ENCODE measurements around the gene ZNF423. TPM values are rescaled to one million over a fixed set of nuclear protein-coding genes. Genes with fewer than 3 reads are reported as not detected.

Gene ZNF423
- total and polyA plus RNA-seq, 2 experiments from 2014 or later = 14.9 to 41.8 TPM

DNA sequence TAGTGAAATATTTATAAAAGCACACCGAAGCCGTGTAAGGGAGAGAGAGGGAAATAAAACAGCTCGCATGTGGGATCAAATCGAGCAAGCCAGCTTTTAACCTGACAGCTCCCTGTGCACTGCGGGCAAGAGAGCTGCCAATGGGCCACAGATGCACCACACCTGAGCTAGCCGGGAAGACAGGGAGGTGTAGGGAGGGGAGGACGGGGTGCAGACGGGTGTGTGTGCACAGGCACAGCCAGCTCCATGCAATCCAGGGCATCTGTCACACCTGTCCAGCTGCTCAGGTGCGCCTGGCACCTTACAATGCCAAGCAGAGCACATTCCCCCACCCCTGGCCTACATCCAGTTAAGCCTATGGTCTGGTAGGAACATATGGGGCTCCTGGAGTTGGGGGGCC lies 412.3 kb downstream of the ZNF423 start:
- Histone ChIP-seq H3K36me3 (ENCODE audit: insufficient read depth) (no peaks in the 10 kb centered on the region), H3K4me1 (ENCODE audit: insufficient read depth) (peaks cover 24% of the 10 kb centered on the region), H3K27ac (ENCODE audit: low read depth) (no peak overlapping the region), H4K20me1 (replicated peaks; ENCODE audit: insufficient read depth) (no peaks in the 10 kb centered on the region), H3K4me2 (0 out of 2 replicates have a peak overlapping the region, but pooled peaks have one; percentile 56), H3K27me3 (ENCODE audit: insufficient read depth) (no peaks in the 10 kb centered on the region), H3K4me3 (no peak overlapping the region), H2AFZ (peak overlapping the region; percentile 96; the same call in 1 of the 2 replicates), H3K79me2 (replicated peaks; ENCODE audit: insufficient read depth) (no peaks in the 10 kb centered on the region), H3F3A (replicated peaks; ENCODE audit: low read depth) (no peaks in the 10 kb centered on the region), H3K9me2 (ENCODE audit: insufficient read depth) (no peaks in the 10 kb centered on the region)
- no peak overlapping the region for H3K27ac Mint-ChIP-seq
- no peak overlapping the region for H3K4me3 Mint-ChIP-seq
- H3K9me3 Mint-ChIP-seq = no peaks in the 10 kb centered on the region
- H3K36me3 Mint-ChIP-seq (ENCODE audit: low read depth) = no peaks in the 10 kb centered on the region
- peaks cover 54% of the 10 kb centered on the region for H3K4me1 Mint-ChIP-seq
- ATAC-seq = no peak
- peaks cover 12% of the 10 kb centered on the region for H3K27me3 Mint-ChIP-seq (ENCODE audit: insufficient read depth, low read depth, poor library complexity)
- no peak for DNase-seq (ENCODE audit: low spot score)
- TF ChIP-seq, protein P1, sequence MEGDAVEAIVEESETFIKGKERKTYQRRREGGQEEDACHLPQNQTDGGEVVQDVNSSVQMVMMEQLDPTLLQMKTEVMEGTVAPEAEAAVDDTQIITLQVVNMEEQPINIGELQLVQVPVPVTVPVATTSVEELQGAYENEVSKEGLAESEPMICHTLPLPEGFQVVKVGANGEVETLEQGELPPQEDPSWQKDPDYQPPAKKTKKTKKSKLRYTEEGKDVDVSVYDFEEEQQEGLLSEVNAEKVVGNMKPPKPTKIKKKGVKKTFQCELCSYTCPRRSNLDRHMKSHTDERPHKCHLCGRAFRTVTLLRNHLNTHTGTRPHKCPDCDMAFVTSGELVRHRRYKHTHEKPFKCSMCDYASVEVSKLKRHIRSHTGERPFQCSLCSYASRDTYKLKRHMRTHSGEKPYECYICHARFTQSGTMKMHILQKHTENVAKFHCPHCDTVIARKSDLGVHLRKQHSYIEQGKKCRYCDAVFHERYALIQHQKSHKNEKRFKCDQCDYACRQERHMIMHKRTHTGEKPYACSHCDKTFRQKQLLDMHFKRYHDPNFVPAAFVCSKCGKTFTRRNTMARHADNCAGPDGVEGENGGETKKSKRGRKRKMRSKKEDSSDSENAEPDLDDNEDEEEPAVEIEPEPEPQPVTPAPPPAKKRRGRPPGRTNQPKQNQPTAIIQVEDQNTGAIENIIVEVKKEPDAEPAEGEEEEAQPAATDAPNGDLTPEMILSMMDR (conservative IDR thresholded peaks at IDR 0.05; ENCODE audit: low read depth in 2 of 2) = no peak
- TF ChIP-seq JUNB (IDR thresholded peaks at IDR 0.05; ENCODE audit: unreplicated experiment) (no peak), POLR2AphosphoS5 (IDR thresholded peaks at IDR 0.05; ENCODE audit: low read depth) (no peak), EZH2 (IDR thresholded peaks at IDR 0.05; ENCODE audit: low read depth, unreplicated experiment) (no peak), STAT1 (IDR thresholded peaks at IDR 0.05; ENCODE audit: unreplicated experiment) (no peak), CREB1 (CRISPR knock-in tag; IDR thresholded peaks at IDR 0.05; ENCODE audit: low read depth) (no peak), ZNF331 (CRISPR knock-in tag; IDR thresholded peaks at IDR 0.05; ENCODE audit: low read depth) (no peak), EZH2phosphoT487 (IDR thresholded peaks at IDR 0.05; ENCODE audit: unreplicated experiment) (no peak), ZNF114 (CRISPR knock-in tag; IDR thresholded peaks at IDR 0.05) (no peak), NANOG (IDR thresholded peaks at IDR 0.05; ENCODE audit: borderline replicate concordance) (no peak)
- TF ChIP-seq, protein P2, sequence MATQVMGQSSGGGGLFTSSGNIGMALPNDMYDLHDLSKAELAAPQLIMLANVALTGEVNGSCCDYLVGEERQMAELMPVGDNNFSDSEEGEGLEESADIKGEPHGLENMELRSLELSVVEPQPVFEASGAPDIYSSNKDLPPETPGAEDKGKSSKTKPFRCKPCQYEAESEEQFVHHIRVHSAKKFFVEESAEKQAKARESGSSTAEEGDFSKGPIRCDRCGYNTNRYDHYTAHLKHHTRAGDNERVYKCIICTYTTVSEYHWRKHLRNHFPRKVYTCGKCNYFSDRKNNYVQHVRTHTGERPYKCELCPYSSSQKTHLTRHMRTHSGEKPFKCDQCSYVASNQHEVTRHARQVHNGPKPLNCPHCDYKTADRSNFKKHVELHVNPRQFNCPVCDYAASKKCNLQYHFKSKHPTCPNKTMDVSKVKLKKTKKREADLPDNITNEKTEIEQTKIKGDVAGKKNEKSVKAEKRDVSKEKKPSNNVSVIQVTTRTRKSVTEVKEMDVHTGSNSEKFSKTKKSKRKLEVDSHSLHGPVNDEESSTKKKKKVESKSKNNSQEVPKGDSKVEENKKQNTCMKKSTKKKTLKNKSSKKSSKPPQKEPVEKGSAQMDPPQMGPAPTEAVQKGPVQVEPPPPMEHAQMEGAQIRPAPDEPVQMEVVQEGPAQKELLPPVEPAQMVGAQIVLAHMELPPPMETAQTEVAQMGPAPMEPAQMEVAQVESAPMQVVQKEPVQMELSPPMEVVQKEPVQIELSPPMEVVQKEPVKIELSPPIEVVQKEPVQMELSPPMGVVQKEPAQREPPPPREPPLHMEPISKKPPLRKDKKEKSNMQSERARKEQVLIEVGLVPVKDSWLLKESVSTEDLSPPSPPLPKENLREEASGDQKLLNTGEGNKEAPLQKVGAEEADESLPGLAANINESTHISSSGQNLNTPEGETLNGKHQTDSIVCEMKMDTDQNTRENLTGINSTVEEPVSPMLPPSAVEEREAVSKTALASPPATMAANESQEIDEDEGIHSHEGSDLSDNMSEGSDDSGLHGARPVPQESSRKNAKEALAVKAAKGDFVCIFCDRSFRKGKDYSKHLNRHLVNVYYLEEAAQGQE (IDR thresholded peaks at IDR 0.05; ENCODE audit: unreplicated experiment) = no peak
- TF ChIP-seq, protein P3, sequence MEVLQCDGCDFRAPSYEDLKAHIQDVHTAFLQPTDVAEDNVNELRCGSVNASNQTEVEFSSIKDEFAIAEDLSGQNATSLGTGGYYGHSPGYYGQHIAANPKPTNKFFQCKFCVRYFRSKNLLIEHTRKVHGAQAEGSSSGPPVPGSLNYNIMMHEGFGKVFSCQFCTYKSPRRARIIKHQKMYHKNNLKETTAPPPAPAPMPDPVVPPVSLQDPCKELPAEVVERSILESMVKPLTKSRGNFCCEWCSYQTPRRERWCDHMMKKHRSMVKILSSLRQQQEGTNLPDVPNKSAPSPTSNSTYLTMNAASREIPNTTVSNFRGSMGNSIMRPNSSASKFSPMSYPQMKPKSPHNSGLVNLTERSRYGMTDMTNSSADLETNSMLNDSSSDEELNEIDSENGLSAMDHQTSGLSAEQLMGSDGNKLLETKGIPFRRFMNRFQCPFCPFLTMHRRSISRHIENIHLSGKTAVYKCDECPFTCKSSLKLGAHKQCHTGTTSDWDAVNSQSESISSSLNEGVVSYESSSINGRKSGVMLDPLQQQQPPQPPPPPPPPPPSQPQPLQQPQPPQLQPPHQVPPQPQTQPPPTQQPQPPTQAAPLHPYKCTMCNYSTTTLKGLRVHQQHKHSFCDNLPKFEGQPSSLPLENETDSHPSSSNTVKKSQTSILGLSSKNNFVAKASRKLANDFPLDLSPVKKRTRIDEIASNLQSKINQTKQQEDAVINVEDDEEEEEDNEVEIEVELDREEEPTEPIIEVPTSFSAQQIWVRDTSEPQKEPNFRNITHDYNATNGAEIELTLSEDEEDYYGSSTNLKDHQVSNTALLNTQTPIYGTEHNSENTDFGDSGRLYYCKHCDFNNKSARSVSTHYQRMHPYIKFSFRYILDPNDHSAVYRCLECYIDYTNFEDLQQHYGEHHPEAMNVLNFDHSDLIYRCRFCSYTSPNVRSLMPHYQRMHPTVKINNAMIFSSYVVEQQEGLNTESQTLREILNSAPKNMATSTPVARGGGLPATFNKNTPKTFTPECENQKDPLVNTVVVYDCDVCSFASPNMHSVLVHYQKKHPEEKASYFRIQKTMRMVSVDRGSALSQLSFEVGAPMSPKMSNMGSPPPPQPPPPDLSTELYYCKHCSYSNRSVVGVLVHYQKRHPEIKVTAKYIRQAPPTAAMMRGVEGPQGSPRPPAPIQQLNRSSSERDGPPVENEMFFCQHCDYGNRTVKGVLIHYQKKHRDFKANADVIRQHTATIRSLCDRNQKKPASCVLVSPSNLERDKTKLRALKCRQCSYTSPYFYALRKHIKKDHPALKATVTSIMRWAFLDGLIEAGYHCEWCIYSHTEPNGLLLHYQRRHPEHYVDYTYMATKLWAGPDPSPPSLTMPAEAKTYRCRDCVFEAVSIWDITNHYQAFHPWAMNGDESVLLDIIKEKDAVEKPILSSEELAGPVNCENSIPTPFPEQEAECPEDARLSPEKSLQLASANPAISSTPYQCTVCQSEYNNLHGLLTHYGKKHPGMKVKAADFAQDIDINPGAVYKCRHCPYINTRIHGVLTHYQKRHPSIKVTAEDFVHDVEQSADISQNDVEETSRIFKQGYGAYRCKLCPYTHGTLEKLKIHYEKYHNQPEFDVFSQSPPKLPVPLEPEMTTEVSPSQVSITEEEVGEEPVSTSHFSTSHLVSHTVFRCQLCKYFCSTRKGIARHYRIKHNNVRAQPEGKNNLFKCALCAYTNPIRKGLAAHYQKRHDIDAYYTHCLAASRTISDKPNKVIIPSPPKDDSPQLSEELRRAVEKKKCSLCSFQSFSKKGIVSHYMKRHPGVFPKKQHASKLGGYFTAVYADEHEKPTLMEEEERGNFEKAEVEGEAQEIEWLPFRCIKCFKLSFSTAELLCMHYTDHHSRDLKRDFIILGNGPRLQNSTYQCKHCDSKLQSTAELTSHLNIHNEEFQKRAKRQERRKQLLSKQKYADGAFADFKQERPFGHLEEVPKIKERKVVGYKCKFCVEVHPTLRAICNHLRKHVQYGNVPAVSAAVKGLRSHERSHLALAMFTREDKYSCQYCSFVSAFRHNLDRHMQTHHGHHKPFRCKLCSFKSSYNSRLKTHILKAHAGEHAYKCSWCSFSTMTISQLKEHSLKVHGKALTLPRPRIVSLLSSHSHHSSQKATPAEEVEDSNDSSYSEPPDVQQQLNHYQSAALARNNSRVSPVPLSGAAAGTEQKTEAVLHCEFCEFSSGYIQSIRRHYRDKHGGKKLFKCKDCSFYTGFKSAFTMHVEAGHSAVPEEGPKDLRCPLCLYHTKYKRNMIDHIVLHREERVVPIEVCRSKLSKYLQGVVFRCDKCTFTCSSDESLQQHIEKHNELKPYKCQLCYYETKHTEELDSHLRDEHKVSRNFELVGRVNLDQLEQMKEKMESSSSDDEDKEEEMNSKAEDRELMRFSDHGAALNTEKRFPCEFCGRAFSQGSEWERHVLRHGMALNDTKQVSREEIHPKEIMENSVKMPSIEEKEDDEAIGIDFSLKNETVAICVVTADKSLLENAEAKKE (CRISPR knock-in tag; IDR thresholded peaks at IDR 0.05) = no peak
- TF ChIP-seq, protein P4, sequence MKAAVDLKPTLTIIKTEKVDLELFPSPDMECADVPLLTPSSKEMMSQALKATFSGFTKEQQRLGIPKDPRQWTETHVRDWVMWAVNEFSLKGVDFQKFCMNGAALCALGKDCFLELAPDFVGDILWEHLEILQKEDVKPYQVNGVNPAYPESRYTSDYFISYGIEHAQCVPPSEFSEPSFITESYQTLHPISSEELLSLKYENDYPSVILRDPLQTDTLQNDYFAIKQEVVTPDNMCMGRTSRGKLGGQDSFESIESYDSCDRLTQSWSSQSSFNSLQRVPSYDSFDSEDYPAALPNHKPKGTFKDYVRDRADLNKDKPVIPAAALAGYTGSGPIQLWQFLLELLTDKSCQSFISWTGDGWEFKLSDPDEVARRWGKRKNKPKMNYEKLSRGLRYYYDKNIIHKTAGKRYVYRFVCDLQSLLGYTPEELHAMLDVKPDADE (IDR thresholded peaks at IDR 0.05) = no peak
